ENCODE measurements around the gene ROBO1.
"Not testable (repeated sequence)": the region's sequence is repeated elsewhere in the genome, so short reads cannot be mapped to it uniquely, and the experiment has no call there.

- TF ChIP-seq TARDBP (IDR thresholded peaks at IDR 0.05); BHLHE40 (IDR thresholded peaks at IDR 0.05; ENCODE audit: borderline replicate concordance); SUZ12 (IDR thresholded peaks at IDR 0.05); HDGF (IDR thresholded peaks at IDR 0.05; ENCODE audit: borderline replicate concordance); L3MBTL2 (conservative IDR thresholded peaks at IDR 0.05); LEF1 (IDR thresholded peaks at IDR 0.05; ENCODE audit: borderline replicate concordance); FOXA1 (IDR thresholded peaks at IDR 0.05); ARNT (IDR thresholded peaks at IDR 0.05); FOXK2 (IDR thresholded peaks at IDR 0.05); FOXM1 (IDR thresholded peaks at IDR 0.05; ENCODE audit: borderline replicate concordance); ELF4 (IDR thresholded peaks at IDR 0.05); PKNOX1 (IDR thresholded peaks at IDR 0.05); NFRKB (IDR thresholded peaks at IDR 0.05): not testable (repeated sequence)
These were observed 1043.4 kb downstream of the ROBO1 start for GRCh38 chr3:78724364-78724763.
